ENCODE measurements around the gene PRKCA. TPM values are rescaled to one million over a fixed set of nuclear protein-coding genes. Genes with fewer than 3 reads are reported as not detected.

Gene PRKCA
- total and polyA plus RNA-seq, 2 of the 13 experiments (the other 11 are each of a cell fraction or from before 2014, with no cell fraction given): 18.5 to 21.5 TPM

GRCh38 chr17:66778531-66779236, 476.3 kb downstream of the PRKCA start:
- Histone ChIP-seq H3K9ac (ENCODE audit: insufficient read depth, low read depth, low read length) (no peak overlapping the region), H3K9me3 (ENCODE audit: low read length) (no peaks in the 10 kb centered on the region), H3K4me1 (ENCODE audit: insufficient read depth, low read length) (peaks cover 21% of the 10 kb centered on the region), H3K27ac (ENCODE audit: extremely low read length, insufficient read depth, low read length) (no peak overlapping the region), H3K27me3 (ENCODE audit: control insufficient read depth in 1 of 2, insufficient read depth in 2 of 2, low read length in 2 of 2) (no peaks in the 10 kb centered on the region; a peak in 1 of 5 replicates), H3K79me2 (ENCODE audit: insufficient read depth, low read length) (no peaks in the 10 kb centered on the region), H2AFZ (ENCODE audit: low read length) (no peak overlapping the region), H3K4me3 (replicated peaks in 1 of 3; ENCODE audit: insufficient read depth in 1 of 3, low read depth in 2 of 3, low read length in 3 of 3) (no peak overlapping the region), H3K36me3 (replicated peaks in 1 of 2; ENCODE audit: control insufficient read depth in 1 of 2, insufficient read depth in 2 of 2, low read length in 2 of 2) (peaks cover 7 to 37% of the 10 kb centered on the region in 2 experiments), H4K20me1 (ENCODE audit: insufficient read depth, low read length) (no peaks in the 10 kb centered on the region), H3K4me2 (ENCODE audit: low read depth, low read length) (no peak overlapping the region)
- DNase-seq (ENCODE audit: low spot score): no peak
- TF ChIP-seq ZNF674 (CRISPR knock-in tag; IDR thresholded peaks at IDR 0.05; ENCODE audit: low read depth): no peak
- no peak for TF ChIP-seq RBM22 (optimal IDR thresholded peaks at IDR 0.05; ENCODE audit: low read length)
- no peak for TF ChIP-seq SMARCE1 (IDR thresholded peaks at IDR 0.05; ENCODE audit: borderline replicate concordance)
- TF ChIP-seq HCFC1 (IDR thresholded peaks at IDR 0.05; ENCODE audit: low read depth, low read length): no peak
- TF ChIP-seq ZNF326 (CRISPR knock-in tag; IDR thresholded peaks at IDR 0.05; ENCODE audit: borderline replicate concordance): no peak
- TF ChIP-seq HINFP (CRISPR knock-in tag; IDR thresholded peaks at IDR 0.05; ENCODE audit: low read depth): no peak
- no peak for TF ChIP-seq CENPBD1 (CRISPR knock-in tag; IDR thresholded peaks at IDR 0.05; ENCODE audit: borderline replicate concordance, low read depth)
- no peak for TF ChIP-seq CSRNP1 (CRISPR knock-in tag; IDR thresholded peaks at IDR 0.05)
- TF ChIP-seq ZNF569 (CRISPR knock-in tag; IDR thresholded peaks at IDR 0.05; ENCODE audit: borderline replicate concordance): no peak
- TF ChIP-seq WIZ (CRISPR knock-in tag; IDR thresholded peaks at IDR 0.05): no peak
- TF ChIP-seq ZNF558 (CRISPR knock-in tag; IDR thresholded peaks at IDR 0.05; ENCODE audit: borderline replicate concordance): no peak
- no peak for TF ChIP-seq ZNF746 (CRISPR knock-in tag; IDR thresholded peaks at IDR 0.05)
- no peak for TF ChIP-seq ZMYM2 (CRISPR knock-in tag; IDR thresholded peaks at IDR 0.05)
- TF ChIP-seq ZNF543 (CRISPR knock-in tag; IDR thresholded peaks at IDR 0.05): no peak
- TF ChIP-seq FOSL1 (CRISPR knock-in tag; IDR thresholded peaks at IDR 0.05; ENCODE audit: borderline replicate concordance): no peak
- no peak for TF ChIP-seq NCOA2 (CRISPR knock-in tag; IDR thresholded peaks at IDR 0.05)
- TF ChIP-seq IKZF5 (CRISPR knock-in tag; IDR thresholded peaks at IDR 0.05): no peak
- no peak for TF ChIP-seq IRF2 (CRISPR knock-in tag; IDR thresholded peaks at IDR 0.05)
- no peak for TF ChIP-seq THRA (CRISPR knock-in tag; IDR thresholded peaks at IDR 0.05; ENCODE audit: borderline replicate concordance)
- TF ChIP-seq NFKB2 (CRISPR knock-in tag; IDR thresholded peaks at IDR 0.05; ENCODE audit: borderline replicate concordance): no peak
- ChIA-PET CTCF (ENCODE audit: low intra/inter-chr PET ratio, low total read pairs) (no interaction called here), POLR2A (no interaction called here)
- no peak for FAIRE-seq
- 95% methylated on average over 11 of the region's 11 CpGs for WGBS (ENCODE audit: low lambda C conversion rate)
- ATAC-seq: no peak
- BruUV-seq (replicated peaks): no TSS peak
- in situ Hi-C loops (cut with HindIII; ENCODE audit: extremely low pct_ligation_motif_present, low pct_unique_long_range_greater_than_20kb) (no loop called here), intact Hi-C loops (cut with micrococcal nuclease; ENCODE audit: unreplicated experiment) (no loop called here)

Data from HepG2 (cell line).